Ureter (tissue), 1 donor: Measurements from ENCODE around the gene AKAP12. TPM values are rescaled to one million over a fixed set of nuclear protein-coding genes. Genes with fewer than 3 reads are reported as not detected.
A peak's percentile ranks its signal among the peaks of the same experiment; 100 is the strongest.
"Not testable (repeated sequence)": the region's sequence is repeated elsewhere in the genome, so short reads cannot be mapped to it uniquely, and the experiment has no call there.

Experiments used
- DNase-seq: peaks from one replicate; pipeline ENCODE4 v3.0.0-alpha.2; 2020; ENCODE audit warnings: low spot score
- total RNA-seq: library from RNA; stranded (reverse); gene quantifications from one replicate; pipeline ENCODE4 v1.2.4, GENCODE V29; 2023
- donor health status: DM: yes; HTN: yes; CAD: no.

AKAP12 gene
- total RNA-seq, 1 donor from 2014 or later = 52.4 TPM

GRCh38 chr6:151313066-151313491, 73.3 kb downstream of the AKAP12 start:
- DNase-seq = no peak

GRCh38 chr6:151315661-151316060, 75.9 kb downstream of the AKAP12 start:
- DNase-seq = not testable (repeated sequence)

DNA sequence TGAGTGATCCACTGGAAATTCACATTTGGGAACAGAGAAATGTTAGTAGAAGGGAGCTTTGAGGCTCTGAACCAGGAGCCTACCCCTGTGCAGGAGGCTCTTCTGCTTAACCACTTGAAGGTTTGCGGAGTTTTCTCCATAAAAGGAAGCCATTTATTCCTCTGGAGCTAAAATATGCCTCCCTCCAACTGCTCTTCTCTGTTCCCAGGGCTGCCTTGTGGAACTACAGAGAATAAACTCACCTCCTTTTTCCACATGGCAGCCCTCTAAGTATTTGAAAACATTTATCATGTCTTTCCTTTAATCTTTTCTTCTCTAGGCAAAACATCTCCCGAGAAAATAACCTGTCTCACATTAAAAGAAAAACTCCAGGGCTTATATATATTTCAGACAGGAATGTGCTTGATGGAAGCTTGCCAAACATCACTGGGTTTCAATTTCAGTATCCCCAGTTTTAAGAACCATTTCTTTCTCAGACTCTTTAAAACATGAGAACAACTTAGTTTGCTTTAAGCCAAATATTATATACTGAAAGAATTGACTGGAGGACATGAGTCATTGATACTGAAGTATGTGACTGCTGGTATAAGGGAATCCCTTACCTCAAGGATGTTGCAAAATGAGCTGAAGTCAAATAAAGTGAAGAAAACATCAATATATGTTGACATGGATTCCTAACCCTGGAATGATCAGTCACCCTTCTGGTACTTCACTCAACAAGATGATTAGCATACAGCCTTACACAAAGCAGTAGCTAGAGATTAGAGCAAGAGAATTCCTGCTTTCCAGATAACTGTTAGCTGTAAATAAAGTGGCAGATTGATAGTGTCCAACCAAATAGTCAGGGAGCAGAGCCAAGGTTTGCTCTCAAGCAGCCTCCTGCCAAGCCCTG, 77.6 kb downstream of the AKAP12 start:
- no peak for DNase-seq

- DNase-seq = no peak
Observed at GRCh38 chr6:151317995-151318365, 78.2 kb downstream of the AKAP12 start.

GRCh38 chr6:151320140-151320539, 80.4 kb downstream of the AKAP12 start:
- no peak for DNase-seq

DNA sequence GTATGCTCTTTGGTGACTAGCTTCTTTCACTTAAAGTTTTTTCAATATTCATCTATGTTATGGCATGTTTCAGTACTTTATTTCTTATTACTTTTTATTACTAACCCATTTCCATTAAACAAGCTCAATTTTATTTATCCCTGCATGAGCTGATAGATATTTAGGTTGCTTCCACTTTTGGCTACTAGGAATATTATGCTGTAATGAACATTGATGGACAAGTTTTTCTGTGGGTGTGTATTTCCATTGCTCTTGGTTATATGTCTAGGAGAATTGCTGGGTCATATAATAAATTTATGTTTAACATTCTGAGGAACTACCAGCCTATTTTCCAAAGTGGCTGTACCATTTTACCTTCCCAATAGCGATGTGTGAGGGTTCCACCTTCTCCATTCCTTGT, 81.7 kb downstream of the AKAP12 start:
- no peak for DNase-seq

DNA sequence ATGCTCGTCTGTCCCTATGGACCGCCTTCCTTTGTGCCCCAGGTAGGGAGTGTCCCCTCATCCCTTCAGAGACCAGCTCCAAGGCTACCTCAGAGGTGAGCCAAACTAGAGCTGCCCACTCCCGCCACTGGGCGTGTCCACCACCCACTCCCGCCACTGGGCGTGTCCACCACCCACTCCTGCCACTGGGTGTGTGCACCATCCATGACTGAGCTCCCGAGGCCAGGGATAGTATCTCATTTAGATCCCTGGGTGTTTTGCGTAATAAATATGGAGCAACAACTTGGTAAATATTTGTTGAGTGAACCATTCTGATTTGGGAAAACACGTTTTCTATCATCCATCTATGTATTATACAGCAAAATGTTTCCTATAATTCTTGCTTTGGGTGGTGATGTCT, 82.8 kb downstream of the AKAP12 start:
- DNase-seq = no peak

- peak; percentile 89 for DNase-seq
Observed at GRCh38 chr6:151323791-151324487, 84.2 kb downstream of the AKAP12 start.

GRCh38 chr6:151324488-151324825, 84.7 kb downstream of the AKAP12 start:
- no peak for DNase-seq

GRCh38 chr6:151325075-151326050, 85.6 kb downstream of the AKAP12 start:
- peak; percentile 49 for DNase-seq

- no peak for DNase-seq
Observed at GRCh38 chr6:151326116-151326825, 86.5 kb downstream of the AKAP12 start.

DNA sequence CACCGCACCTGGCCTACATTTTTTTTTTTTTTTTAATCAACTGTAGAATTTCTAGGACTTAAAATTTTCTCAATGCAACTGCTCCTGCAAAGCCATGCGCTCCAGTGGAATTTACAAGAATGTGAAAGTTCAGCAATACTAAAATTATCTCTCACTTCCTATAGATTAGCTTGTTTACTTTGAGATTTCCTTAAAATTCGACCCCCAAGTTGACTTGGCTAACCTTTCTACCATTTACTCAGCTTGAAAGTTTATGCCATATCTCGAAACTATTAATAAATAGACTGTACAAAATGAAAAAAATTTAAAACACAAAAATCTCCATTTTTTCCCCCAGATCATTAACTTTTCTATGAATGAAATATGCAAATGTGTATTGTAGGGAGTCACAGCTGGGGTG, 87.3 kb downstream of the AKAP12 start:
- no peak for DNase-seq

DNA sequence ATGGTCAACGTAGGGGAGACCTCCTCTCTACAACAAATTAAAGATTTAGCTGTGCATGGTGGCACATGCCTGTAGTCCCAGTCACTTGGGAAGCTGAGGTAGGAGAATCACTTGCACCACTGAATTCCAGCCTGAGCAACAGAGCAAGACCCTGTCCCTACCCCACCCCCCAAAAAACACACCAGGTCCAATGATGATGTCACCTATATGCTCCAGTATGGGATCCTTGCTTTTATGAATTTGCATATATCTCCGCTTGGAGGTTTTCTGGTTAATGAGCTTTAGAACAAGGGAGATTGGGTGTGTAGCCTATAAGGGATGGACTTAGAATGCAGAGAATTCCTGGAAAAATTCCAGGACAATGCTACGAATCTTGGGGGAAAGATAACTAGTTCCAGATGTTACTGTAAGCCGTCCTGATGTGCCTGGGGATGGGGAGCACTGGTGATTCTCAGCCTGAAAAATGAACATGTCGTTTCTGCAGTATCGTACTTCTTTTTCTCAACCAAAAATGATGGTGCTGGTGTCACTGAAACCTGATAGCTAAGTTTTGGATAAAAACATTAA, 90.4 kb downstream of the AKAP12 start:
- DNase-seq = no peak

GRCh38 chr6:151335930-151336329, 96.2 kb downstream of the AKAP12 start:
- no peak for DNase-seq

DNA sequence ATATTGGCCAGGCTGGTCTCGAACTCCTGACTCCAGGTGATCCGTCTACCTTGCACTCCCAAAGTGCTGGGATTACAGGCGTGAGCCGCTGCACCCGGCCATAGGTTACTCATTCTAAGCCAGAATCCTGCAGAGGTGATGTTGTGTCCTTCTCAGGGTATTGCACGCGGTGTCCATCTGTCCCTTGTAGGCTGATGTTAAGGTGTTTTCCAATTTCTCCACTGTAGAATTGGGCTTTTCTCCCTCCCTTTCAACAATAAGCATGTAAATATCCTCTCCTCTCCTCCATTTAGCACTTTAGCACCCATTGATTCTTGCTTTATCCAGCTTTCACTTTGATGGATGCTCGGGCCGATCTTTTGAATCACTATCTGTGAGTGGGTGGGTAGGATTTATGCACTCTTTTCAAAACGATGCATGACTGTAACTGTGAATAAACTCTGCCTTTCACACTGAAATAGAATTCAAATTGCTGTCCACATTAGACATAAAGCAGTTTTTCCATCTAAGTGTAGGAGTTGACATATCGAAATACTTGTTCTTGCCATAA, 99.0 kb downstream of the AKAP12 start:
- DNase-seq = no peak

DNA sequence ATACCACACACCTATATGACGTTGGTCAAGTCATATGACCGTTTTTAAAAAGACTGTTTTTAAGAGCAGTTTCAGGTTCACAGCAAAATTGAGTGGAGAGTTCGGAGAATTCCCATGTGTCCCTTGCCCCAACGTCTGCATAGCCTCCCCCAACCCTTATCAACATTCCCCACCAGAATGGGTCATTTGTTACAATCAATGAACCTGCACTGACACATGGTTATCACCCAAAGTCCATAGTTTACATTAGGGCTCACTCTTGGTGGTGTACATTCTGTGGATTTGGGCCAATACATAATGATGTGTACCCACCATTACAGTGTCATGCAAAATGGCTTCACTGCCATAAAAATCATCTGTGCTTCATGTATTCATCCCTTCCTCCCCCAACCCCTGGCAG, 99.6 kb downstream of the AKAP12 start:
- DNase-seq = no peak

GRCh38 chr6:151340219-151340978, 100.6 kb downstream of the AKAP12 start:
- no peak for DNase-seq

DNA sequence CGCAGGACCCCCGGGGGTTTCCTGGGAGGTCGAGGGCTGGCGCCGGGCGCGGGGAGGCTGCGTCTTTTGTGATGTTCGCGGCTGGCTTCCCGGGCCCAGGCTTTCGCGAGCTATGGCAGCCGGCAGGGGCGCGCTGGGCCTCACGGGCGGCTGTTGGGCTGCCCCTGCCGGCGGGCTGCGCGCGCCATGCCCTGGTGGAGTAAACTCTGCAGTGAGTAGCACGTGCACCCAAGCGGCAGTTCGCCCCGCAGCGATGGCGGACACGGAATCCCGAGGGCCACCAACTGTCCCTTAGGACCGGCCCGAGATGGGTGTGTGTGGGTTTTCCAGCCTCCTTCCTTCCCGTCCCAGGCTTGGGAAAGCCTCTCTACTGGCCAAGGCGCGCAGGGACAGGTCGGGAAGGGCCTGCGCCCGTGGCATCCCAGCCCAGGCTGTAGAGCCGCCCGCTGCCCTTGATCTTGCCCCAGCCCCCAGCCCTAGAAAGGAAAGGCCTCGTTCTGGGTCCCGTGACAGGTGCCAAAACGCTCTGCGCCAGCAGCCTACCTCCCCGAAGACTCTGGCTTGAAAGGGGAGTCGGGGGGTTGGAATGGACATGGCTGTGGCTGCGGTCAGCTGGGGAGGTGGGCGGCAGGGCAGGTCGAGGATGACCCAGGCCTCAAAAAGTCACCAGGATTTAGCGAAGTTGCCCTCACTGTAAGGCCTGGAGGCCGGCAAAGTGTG, 101.9 kb downstream of the AKAP12 start:
- DNase-seq = no peak

GRCh38 chr6:151342750-151343149, 103.0 kb downstream of the AKAP12 start:
- DNase-seq = not testable (repeated sequence)
